HepG2 (cell line): ENCODE data around the gene GPR37L1. TPM values are rescaled to one million over a fixed set of nuclear protein-coding genes. Genes with fewer than 3 reads are reported as not detected.

ENCODE experiments used
- ATAC-seq: fragments of 200-7000 bp; cut with Tn5 transposase; 3 replicates; pipeline ENCODE4 v1.9.1; 2020; ENCODE audit warnings: mild to moderate bottlenecking, moderate library complexity
- Bru-seq: library from RNA; stranded (reverse); fragments of 400-500 nt; gene quantifications from one replicate; lab custom pipeline; 2021; lab: Mats Ljungman, UMichigan
- BruChase-seq, 2 experiments: library from RNA; stranded (reverse); fragments of 400-500 nt; gene quantifications; one replicate each; lab custom pipeline; 2021; lab: Mats Ljungman, UMichigan
- BruUV-seq: library from RNA; stranded (reverse); fragments of 400-500 nt; replicated peaks from 2 replicates; lab custom pipeline; 2021; lab: Mats Ljungman, UMichigan
- CTCF ChIA-PET: fragments of 300-600 bp; formaldehyde crosslinking; extraction: SDS; loops from one replicate; lab custom pipeline; 2021; ENCODE audit warnings: low total read pairs, inconsistent platforms, low intra/inter-chr PET ratio; lab: Yijun Ruan, JAX
- POLR2A ChIA-PET: fragments of 350-600 bp; sonication (Branson Sonifier 250); formaldehyde crosslinking; loops from one replicate; lab custom pipeline; 2020; ENCODE audit warnings: antibody characterized with exemption, inconsistent platforms; lab: Yijun Ruan, JAX
- DNase-seq: peaks from one replicate; pipeline ENCODE4 v3.0.0-alpha.2; 2015; ENCODE audit warnings: low spot score
- FAIRE-seq: peaks from 3 replicates; lab custom pipeline; 2011; peaks lifted over from hg19 to GRCh38; lab: Jason Lieb, UNC
- H2AFZ ChIP-seq: one replicate; pipeline ENCODE4 v1.6.1; 2011; ENCODE audit warnings: low read length, inconsistent platforms
- H3K27ac ChIP-seq: fragments of 300-600 bp; 3 replicates; pipeline ENCODE4 v1.8.0; 2011; ENCODE audit warnings: mixed run types, mild to moderate bottlenecking, mixed read lengths, low read length, inconsistent platforms; ENCODE audit not compliant: insufficient read depth; ENCODE audit errors: extremely low read length
- H3K27me3 ChIP-seq, 2 experiments: fragments of 200-600 bp in 1 of 2; 2 replicates in 1 of 2; 3 replicates in 1 of 2; pipeline versions ENCODE4 v1.6.0 to v1.8.0; 2011; ENCODE audit warnings: low read length in 2 of 2, mild to moderate bottlenecking in 2 of 2, moderate library complexity in 2 of 2, inconsistent platforms in 1 of 2; ENCODE audit not compliant: insufficient read depth in 2 of 2, control insufficient read depth in 1 of 2
- H3K36me3 ChIP-seq, 2 experiments: fragments of 200-600 bp in 1 of 2; replicated peaks in 1 of 2; 2 replicates in 1 of 2; 3 replicates in 1 of 2; pipeline versions ENCODE4 v1.5.1 to v1.8.0; 2011; ENCODE audit warnings: low read length in 2 of 2, inconsistent platforms in 1 of 2; ENCODE audit not compliant: insufficient read depth in 2 of 2, control insufficient read depth in 1 of 2
- H3K4me1 ChIP-seq: 2 replicates; pipeline ENCODE4 v1.5.1; 2012; ENCODE audit warnings: low read length, inconsistent platforms; ENCODE audit not compliant: insufficient read depth
- H3K4me2 ChIP-seq: 2 replicates; pipeline ENCODE4 v1.6.0; 2011; ENCODE audit warnings: low read depth, low read length, inconsistent platforms
- H3K4me3 ChIP-seq, 3 experiments: fragments of 200-600 bp in 1 of 3; sonication (generic), shearing (Covaris generic) in 1 of 3; replicated peaks in 1 of 3; 2 replicates each; pipeline ENCODE4 v1.5.1; 2011 to 2016; ENCODE audit warnings: low read length in 3 of 3, inconsistent platforms in 2 of 3, low read depth in 2 of 3, mild to moderate bottlenecking in 2 of 3, control low read depth in 1 of 3, mixed read lengths in 1 of 3; ENCODE audit not compliant: insufficient read depth in 1 of 3
- H3K79me2 ChIP-seq: one replicate; pipeline ENCODE4 v1.6.1; 2011; ENCODE audit warnings: low read length, inconsistent platforms; ENCODE audit not compliant: insufficient read depth
- H3K9ac ChIP-seq: 2 replicates; pipeline ENCODE4 v1.6.0; 2011; ENCODE audit warnings: mild to moderate bottlenecking, low read depth, low read length, inconsistent platforms; ENCODE audit not compliant: insufficient read depth
- H3K9me3 ChIP-seq: 2 replicates; pipeline ENCODE4 v1.5.1; 2012; ENCODE audit warnings: mild to moderate bottlenecking, low read length
- H4K20me1 ChIP-seq: 2 replicates; pipeline ENCODE4 v1.6.0; 2011; ENCODE audit warnings: inconsistent platforms, mild to moderate bottlenecking, low read length, moderate library complexity; ENCODE audit not compliant: insufficient read depth
- CREB3 ChIP-seq: sonication (generic); formaldehyde crosslinking; IDR thresholded peaks from 2 replicates; pipeline ENCODE4 v1.5.0; 2020; ENCODE audit warnings: missing genetic modification reagents
- DR1 ChIP-seq: sonication (generic); formaldehyde crosslinking; IDR thresholded peaks from 2 replicates; pipeline ENCODE4 v1.8.0; 2021; ENCODE audit warnings: mild to moderate bottlenecking, missing genetic modification reagents, inconsistent platforms
- FOXA1 ChIP-seq, 2 experiments: fragments of 450-650 bp in 1 of 2; sonication (generic) in 1 of 2; formaldehyde crosslinking in 1 of 2; IDR thresholded peaks; 2 replicates each; pipeline versions ENCODE4 v1.4.0 to v1.6.1; 2016 to 2020; ENCODE audit warnings: missing genetic modification reagents in 1 of 2
- GATAD1 ChIP-seq: IDR thresholded peaks from 2 replicates; pipeline ENCODE4 v1.6.1; 2016; ENCODE audit warnings: missing genetic modification reagents, missing compliant biosample characterization
- GMEB1 ChIP-seq: sonication (generic); formaldehyde crosslinking; IDR thresholded peaks from 2 replicates; pipeline ENCODE4 v1.5.1; 2020; ENCODE audit warnings: missing genetic modification reagents, mild to moderate bottlenecking, borderline replicate concordance
- IRF2 ChIP-seq: IDR thresholded peaks from 2 replicates; pipeline ENCODE4 v1.6.1; 2018; ENCODE audit warnings: missing genetic modification reagents, missing compliant biosample characterization
- NAIF1 ChIP-seq: sonication (generic); formaldehyde crosslinking; IDR thresholded peaks from 2 replicates; pipeline ENCODE4 v1.5.0; 2020; ENCODE audit warnings: mild to moderate bottlenecking, missing genetic modification reagents, borderline replicate concordance
- NCOA1 ChIP-seq: sonication (generic); formaldehyde crosslinking; IDR thresholded peaks from 2 replicates; pipeline ENCODE4 v1.9.0; 2021; ENCODE audit warnings: missing genetic modification reagents
- RCOR2 ChIP-seq: IDR thresholded peaks from 2 replicates; pipeline ENCODE4 v1.6.1; 2016; ENCODE audit warnings: missing biosample characterization, missing genetic modification reagents
- ZBTB14 ChIP-seq: sonication (generic); formaldehyde crosslinking; IDR thresholded peaks from 2 replicates; pipeline ENCODE4 v1.4.0; 2020; ENCODE audit warnings: missing genetic modification reagents
- ZFP41 ChIP-seq: sonication (generic); formaldehyde crosslinking; IDR thresholded peaks from 2 replicates; pipeline ENCODE4 v1.4.0; 2020; ENCODE audit warnings: mild to moderate bottlenecking, missing genetic modification reagents, borderline replicate concordance
- ZNF317 ChIP-seq: sonication (generic); formaldehyde crosslinking; IDR thresholded peaks from 2 replicates; pipeline ENCODE4 v1.5.0; 2020; ENCODE audit warnings: mild to moderate bottlenecking, missing genetic modification reagents
- ZNF780A ChIP-seq: sonication (generic); formaldehyde crosslinking; IDR thresholded peaks from 2 replicates; pipeline ENCODE4 v1.8.0; 2022; ENCODE audit warnings: mild to moderate bottlenecking, missing genetic modification reagents, moderate library complexity
- ZNF788 ChIP-seq: sonication (generic); formaldehyde crosslinking; IDR thresholded peaks from 2 replicates; pipeline ENCODE4 v1.5.0; 2020; ENCODE audit warnings: mild to moderate bottlenecking, missing genetic modification reagents, borderline replicate concordance
- ZNF850 ChIP-seq: sonication (generic); formaldehyde crosslinking; conservative IDR thresholded peaks from 2 replicates; pipeline ENCODE4 v1.9.0; 2021; ENCODE audit warnings: mild to moderate bottlenecking, missing genetic modification reagents
- WGBS: methylation state at CpG from one replicate; pipeline ENCODE4 v1.1.6; 2017; ENCODE audit warnings: low lambda C conversion rate; 5-methylcytosine and 5-hydroxymethylcytosine counted together
- in situ Hi-C: cut with HindIII; loops from 2 replicates; pipeline ENCODE4 v1.10.0; 2017; ENCODE audit warnings: low pct_unique_long_range_greater_than_20kb; ENCODE audit not compliant: extremely low pct_ligation_motif_present
- intact Hi-C: fragments of 100-400 bp; cut with micrococcal nuclease; formaldehyde crosslinking; loops from one replicate; pipeline ENCODE4 v1.10.0; 2022; ENCODE audit not compliant: unreplicated experiment
- long read RNA-seq, 2 experiments: library from RNA in 1 of 2; library from polyadenylated mRNA in 1 of 2; stranded (forward) in 1 of 2; unstranded in 1 of 2; transcript quantifications; one replicate each; pipeline ENCODE4 v2.0.0, GENCODE V29; 2019 to 2022
- polyA minus RNA-seq, 3 experiments: library from RNA; depleted of rRNA, polyadenylated mRNA; stranded (reverse); fragments of >200 nt; gene quantifications; 2 replicates each; pipeline ENCODE4 v1.2.3, GENCODE V29; 2011; ENCODE audit warnings: low replicate concordance in 1 of 3
- polyA plus RNA-seq, 8 experiments: library from polyadenylated mRNA; depleted of rRNA in 3 of 8; stranded (reverse) in 7 of 8; unstranded in 1 of 8; fragments of >200 nt; fragmentation: Illumina TruSeq in 4 of 8; extraction: Trizol in 4 of 8; gene quantifications; 2 replicates each; pipeline versions ENCODE4 v1.2.1 to v1.2.3, GENCODE V29; 2011 to 2016; ENCODE audit warnings: low read depth in 4 of 8, missing spikeins in 1 of 8, mixed read lengths in 1 of 8; ENCODE audit not compliant: insufficient read depth in 1 of 8
- total RNA-seq, 5 experiments: library from RNA; depleted of rRNA; stranded (reverse); fragments of >200 nt; fragmentation: Illumina TruSeq; extraction: Trizol; gene quantifications; 2 replicates each; pipeline ENCODE4 v1.2.3, GENCODE V29; 2016; ENCODE audit warnings: low read depth in 1 of 5

GPR37L1 gene
- total RNA-seq (2016; rRNA removed; fragmentation: Illumina TruSeq; extraction: Trizol) = not detected in 2 replicates
- not detected in 2 replicates for total RNA-seq (2016; cell fraction: cytosol; rRNA removed; fragmentation: Illumina TruSeq; extraction: Trizol; ENCODE audit: low read depth)
- not detected in 2 replicates for total RNA-seq (2016; cell fraction: insoluble cytoplasmic fraction; rRNA removed; fragmentation: Illumina TruSeq; extraction: Trizol)
- total RNA-seq (2016; cell fraction: membrane; rRNA removed; fragmentation: Illumina TruSeq; extraction: Trizol) = not detected in 2 replicates
- not detected in 2 replicates for total RNA-seq (2016; cell fraction: nucleus; rRNA removed; fragmentation: Illumina TruSeq; extraction: Trizol)
- polyA plus RNA-seq (2011; rRNA removed) = 0.12 and 0.13 TPM in 2 replicates
- 0.08 and 0.09 TPM in 2 replicates for polyA plus RNA-seq (2011; cell fraction: cytosol; rRNA removed)
- polyA plus RNA-seq (2011; cell fraction: nucleus; rRNA removed) = 0.19 and 0.21 TPM in 2 replicates
- polyA plus RNA-seq (2012) = 0.03 and 0.05 TPM in 2 replicates
- not detected in 2 replicates for polyA plus RNA-seq (2016; cell fraction: cytosol; fragmentation: Illumina TruSeq; extraction: Trizol; ENCODE audit: low read depth)
- polyA plus RNA-seq (2016; cell fraction: insoluble cytoplasmic fraction; fragmentation: Illumina TruSeq; extraction: Trizol; ENCODE audit: low read depth) = not detected in 2 replicates
- not detected in 2 replicates for polyA plus RNA-seq (2016; cell fraction: membrane; fragmentation: Illumina TruSeq; extraction: Trizol; ENCODE audit: low read depth)
- polyA plus RNA-seq (2016; cell fraction: nucleus; fragmentation: Illumina TruSeq; extraction: Trizol; ENCODE audit: insufficient read depth, low read depth) = not detected in 2 replicates
- 0.20 and 0.21 TPM in 2 replicates for polyA minus RNA-seq (2011; rRNA and poly(A)+ RNA removed; ENCODE audit: low replicate concordance)
- polyA minus RNA-seq (2011; cell fraction: cytosol; rRNA and poly(A)+ RNA removed) = not detected in 2 replicates
- 0.12 TPM in 1 of 2 replicates, not detected in the other for polyA minus RNA-seq (2011; cell fraction: nucleus; rRNA and poly(A)+ RNA removed)
- percentile 17 among the genes with signal in this experiment for Bru-seq, nascent RNA
- percentile 15 among the genes with signal in this experiment for BruChase-seq, experiment 1, labeled RNA remaining after a 6-hour chase
- BruChase-seq, experiment 2, labeled RNA remaining after a 2-hour chase = not detected
- long read RNA-seq, experiment 1 = 0 reads
- long read RNA-seq, experiment 2 = 0 reads

GRCh38 chr1:202122639-202123335, at the start of gene GPR37L1:
TSS of gene GPR37L1 (plus strand) at chr1:202122917. CDS start at chr1:202122964, 47 bp downstream.
- Histone ChIP-seq H3K9ac (no peak within 1 kb of the TSS), H3K27me3 (peaks cover 4 to 40% of the 10 kb centered on the region in 2 experiments; a peak in 4 of 5 replicates), H3K27ac (no peak within 1 kb of the TSS), H3K36me3 (no peaks in the 10 kb centered on the region), H3K9me3 (no peaks in the 10 kb centered on the region), H2AFZ (no peak within 1 kb of the TSS), H3K4me3 (no peak within 1 kb of the TSS; a peak in 1 of 6 replicates), H3K4me1 (peaks cover 17% of the 10 kb centered on the region), H3K79me2 (no peaks in the 10 kb centered on the region), H4K20me1 (no peaks in the 10 kb centered on the region), H3K4me2 (peak within 1 kb of the TSS; percentile 26; the same call in 1 of the 2 replicates)
- peak; percentile 58 for DNase-seq
- ATAC-seq = peak; percentile 92
- ChIA-PET POLR2A (interaction anchor here (1.5 kb wide), 1 partner anchor 112 kb away, joined by 5 read pairs; the partner anchor contains the start of gene ELF3), CTCF (interaction anchor here (1.3 to 2.0 kb wide), 3 partner anchors 13 to 123 kb away, joined by 5 to 9 read pairs (median 8); partner anchors contain the start of gene ELF3)
- peak; percentile 47 for FAIRE-seq
- 1% methylated on average over 10 of the region's 19 CpGs for WGBS
- no TSS peak for BruUV-seq
- in situ Hi-C loops = no loop called here
- intact Hi-C loops = loop anchor here (1.0 kb wide), 1 partner anchor 13 kb away; no protein-coding TSS in a partner anchor
- TF ChIP-seq CREB3 (CRISPR knock-in tag) = no peak
- no peak for TF ChIP-seq NAIF1 (CRISPR knock-in tag)
- no peak for TF ChIP-seq ZNF780A (CRISPR knock-in tag)
- TF ChIP-seq GATAD1 (CRISPR knock-in tag) = no peak
- TF ChIP-seq ZBTB14 (CRISPR knock-in tag) = no peak
- peak; percentile 33; the same call in 1 of the 2 replicates for TF ChIP-seq ZNF788 (CRISPR knock-in tag)
- no peak for TF ChIP-seq ZNF850 (CRISPR knock-in tag)
- TF ChIP-seq ZNF317 (CRISPR knock-in tag) = no peak
- no peak for TF ChIP-seq RCOR2 (CRISPR knock-in tag)
- no peak for TF ChIP-seq NCOA1 (CRISPR knock-in tag)
- no peak for TF ChIP-seq FOXA1 (IDR thresholded peaks at IDR 0.05)
- TF ChIP-seq FOXA1 (CRISPR knock-in tag; IDR thresholded peaks at IDR 0.05) = no peak
- no peak for TF ChIP-seq ZFP41 (CRISPR knock-in tag)
- TF ChIP-seq DR1 (CRISPR knock-in tag) = no peak
- 0 out of 2 replicates have a peak, but pooled peaks have one; percentile 37 for TF ChIP-seq IRF2 (CRISPR knock-in tag)
- TF ChIP-seq GMEB1 = no peak
